22Rv1 (cell line): Measurements from ENCODE around the gene LRRC8D.

Experiments used
- CTCF ChIP-seq: fragments of 450-650 bp; IDR thresholded peaks from 2 replicates; pipeline ENCODE4 v1.5.1; 2017; ENCODE audit warnings: mild to moderate bottlenecking
- ZFX ChIP-seq: fragments of 450-650 bp; IDR thresholded peaks from 2 replicates; pipeline ENCODE4 v1.6.1; 2017; ENCODE audit warnings: antibody characterized with exemption, borderline replicate concordance

GRCh38 chr1:89808441-89809117 lies 12.3 kb upstream of the LRRC8D start:
- TF ChIP-seq CTCF, result no peak
- TF ChIP-seq ZFX, result no peak
